ENCODE measurements around the gene ZFP36L1. TPM values are rescaled to one million over a fixed set of nuclear protein-coding genes. Genes with fewer than 3 reads are reported as not detected.

ZFP36L1 gene
- total RNA-seq, 2 donors from 2014 or later, result 42.4 to 94.9 TPM

DNA sequence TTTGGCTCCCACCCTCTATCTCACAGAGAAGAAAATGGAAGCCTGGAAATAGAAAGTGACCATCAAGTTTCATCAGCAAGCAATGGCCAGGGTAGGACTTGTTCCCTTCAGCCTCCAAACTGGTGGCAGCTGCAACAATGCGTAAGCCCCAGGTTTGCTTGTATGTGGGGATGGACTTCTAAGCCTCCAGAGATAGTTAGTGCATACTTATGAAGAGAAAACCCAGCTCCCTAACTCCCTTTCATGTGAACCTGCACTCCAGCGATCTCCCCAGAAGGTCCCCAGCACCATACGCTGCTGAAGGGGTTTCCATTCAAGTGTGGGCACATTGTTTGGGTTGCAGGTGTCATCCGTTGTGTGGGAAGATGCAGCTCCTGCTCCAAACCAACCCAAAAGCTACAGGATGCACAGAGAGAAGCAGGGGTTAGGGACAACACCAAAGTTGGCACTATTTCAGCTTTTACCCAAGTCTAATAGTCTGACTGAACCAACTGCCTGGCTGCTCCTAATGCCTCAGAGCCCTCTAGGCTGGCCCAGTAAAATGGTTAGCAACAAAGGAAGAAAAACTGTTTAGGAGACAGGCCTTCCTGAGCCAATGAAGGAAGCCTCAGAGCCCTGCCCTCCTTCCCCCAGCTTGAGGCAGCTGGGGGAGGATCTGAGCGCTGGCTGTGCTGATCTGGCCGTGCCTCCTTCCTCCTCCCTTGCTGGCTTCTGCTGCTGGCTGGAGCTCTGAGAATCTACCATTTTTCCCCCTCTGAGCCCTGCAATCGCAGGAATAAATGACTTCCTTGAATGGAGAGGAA, 12.3 kb downstream of the ZFP36L1 start:
- peaks cover 3% of the 10 kb centered on the region for H3K9me3 Mint-ChIP-seq
- ATAC-seq, result peak in 1 of 2 donors; percentile 55

DNA sequence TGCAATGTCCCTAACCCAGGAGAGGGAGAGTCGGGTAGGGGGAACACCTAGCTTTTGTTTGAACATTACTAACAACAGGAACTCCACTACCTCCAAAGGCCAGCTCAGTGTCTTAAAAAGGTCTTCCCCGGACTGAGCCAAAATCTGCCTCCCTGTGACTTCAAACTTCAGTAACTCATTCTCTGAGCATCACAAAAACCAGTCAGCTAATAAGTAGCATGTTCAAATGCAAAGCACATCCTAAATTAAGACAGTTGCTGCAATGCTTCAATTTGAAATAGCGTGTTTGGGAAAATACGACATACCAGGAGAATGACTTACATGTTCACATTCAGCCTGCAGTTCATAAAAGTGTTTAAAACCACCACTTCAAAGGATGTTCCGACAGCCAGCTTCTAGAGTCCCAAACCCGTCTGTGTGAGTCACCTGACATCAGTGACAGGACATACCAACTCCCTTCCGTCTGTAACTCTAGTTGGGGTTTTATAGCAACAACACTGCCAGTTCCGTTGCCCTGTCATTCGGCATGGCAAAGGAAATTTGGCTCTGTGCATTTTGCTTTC, 13.0 kb downstream of the ZFP36L1 start:
- Mint-ChIP-seq H3K27ac (peak overlapping the region; percentile 78 to 86), H3K9me3 (peaks cover 4% of the 10 kb centered on the region), H3K4me1 (ENCODE audit: low read depth in 2 of 2) (peaks cover 43 to 44% of the 10 kb centered on the region in 2 donors), H3K36me3 (no peaks in the 10 kb centered on the region), H3K4me3 (peak overlapping the region; percentile 77), H3K27me3 (no peaks in the 10 kb centered on the region)
- DNase-seq (ENCODE audit: low spot score) (no peak), ATAC-seq (peak; percentile 71 to 73)

More for the DNA sequence above, 12.3 kb downstream of the ZFP36L1 start:
- H3K27me3 Mint-ChIP-seq, result no peaks in the 10 kb centered on the region
- no peaks in the 10 kb centered on the region for H3K36me3 Mint-ChIP-seq
- peak overlapping the region; percentile 78 to 86 for H3K27ac Mint-ChIP-seq
- H3K4me3 Mint-ChIP-seq, result peak overlapping the region; percentile 77
- no peak for DNase-seq (ENCODE audit: low spot score)
- peaks cover 46 to 48% of the 10 kb centered on the region in 2 donors for H3K4me1 Mint-ChIP-seq (ENCODE audit: low read depth in 2 of 2)

GRCh38 chr14:68777644-68778043, 15.2 kb downstream of the ZFP36L1 start:
- DNase-seq (ENCODE audit: low spot score), result no peak
- peaks cover 4% of the 10 kb centered on the region for H3K9me3 Mint-ChIP-seq
- no peak overlapping the region for H3K4me3 Mint-ChIP-seq
- H3K27ac Mint-ChIP-seq, result peak overlapping the region; percentile 78 to 86
- no peaks in the 10 kb centered on the region for H3K36me3 Mint-ChIP-seq
- peaks cover 44 to 46% of the 10 kb centered on the region in 2 donors for H3K4me1 Mint-ChIP-seq (ENCODE audit: low read depth in 2 of 2)
- no peak for ATAC-seq
- no peaks in the 10 kb centered on the region for H3K27me3 Mint-ChIP-seq

DNA sequence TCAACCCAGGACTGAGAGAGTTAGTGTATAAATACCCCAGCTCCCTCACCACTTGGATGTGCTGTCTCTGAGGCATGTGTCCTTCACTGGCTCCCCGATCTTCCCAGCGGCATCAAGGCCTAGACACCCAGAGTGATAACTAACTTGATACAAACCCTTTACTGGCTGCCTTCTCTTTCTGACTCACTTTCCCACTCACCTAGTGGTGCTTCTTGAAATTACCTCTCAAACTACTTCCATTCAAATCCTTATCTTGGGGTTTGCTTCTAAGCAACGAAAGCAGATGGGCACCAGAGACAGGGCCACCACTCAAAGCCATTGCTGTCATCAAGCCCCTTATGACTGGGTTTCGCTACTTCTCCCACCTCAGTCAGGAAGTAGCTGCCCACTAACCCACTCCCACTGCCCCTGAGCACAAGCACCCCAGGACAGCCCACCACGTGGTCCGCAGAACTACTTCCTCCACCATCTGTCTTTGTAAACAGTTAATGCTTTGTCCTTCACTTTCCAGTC, 17.2 kb downstream of the ZFP36L1 start:
- Mint-ChIP-seq H3K4me1 (ENCODE audit: low read depth in 2 of 2) (peaks cover 40 to 44% of the 10 kb centered on the region in 2 donors), H3K27me3 (no peaks in the 10 kb centered on the region), H3K9me3 (peaks cover 4% of the 10 kb centered on the region), H3K4me3 (no peak overlapping the region), H3K36me3 (no peaks in the 10 kb centered on the region), H3K27ac (peak overlapping the region in 1 of 2 donors; percentile 33)
- DNase-seq (ENCODE audit: low spot score) (no peak), ATAC-seq (no peak)

DNA sequence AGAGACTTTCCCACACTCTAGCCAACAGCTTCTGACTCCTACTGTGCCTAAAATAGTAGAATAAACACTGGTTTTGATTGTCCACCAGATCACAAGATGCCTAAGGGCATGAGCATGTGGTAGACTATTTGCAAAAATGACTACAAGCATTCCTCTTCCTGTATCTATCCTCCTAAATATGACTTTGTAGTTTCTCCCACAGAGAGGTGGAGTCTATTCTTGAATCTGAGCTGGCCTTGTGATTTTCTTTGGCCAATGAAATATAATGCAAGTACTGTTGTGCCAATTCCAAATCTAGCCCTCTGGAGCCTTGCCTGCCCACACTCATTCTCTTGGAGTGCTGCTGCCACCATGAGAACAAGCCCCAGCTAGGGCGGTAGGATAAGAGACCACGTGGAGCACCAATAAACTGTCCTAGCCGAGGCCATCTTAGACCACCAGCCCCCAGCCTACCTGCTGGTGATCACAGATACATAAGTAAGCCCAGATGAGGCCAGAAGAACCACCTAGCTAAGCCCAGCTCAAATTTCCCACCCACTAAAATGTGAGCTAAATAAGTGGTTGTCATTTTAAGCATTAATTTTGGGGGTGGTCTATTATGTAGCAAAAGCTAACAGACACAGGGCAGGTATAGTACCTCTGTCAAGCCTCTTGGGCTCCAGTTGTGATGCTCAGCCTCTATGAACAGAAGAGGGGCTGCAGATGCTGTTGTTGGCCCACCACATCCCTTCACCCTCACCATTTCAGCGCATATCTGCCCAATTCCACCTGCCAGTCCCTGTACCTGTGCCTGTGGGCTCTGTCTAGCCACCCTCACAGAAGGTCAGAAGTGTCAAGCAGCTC, 17.9 kb downstream of the ZFP36L1 start:
- ATAC-seq, result no peak
- Mint-ChIP-seq H3K4me1 (ENCODE audit: low read depth in 2 of 2) (peaks cover 38 to 41% of the 10 kb centered on the region in 2 donors), H3K36me3 (no peaks in the 10 kb centered on the region), H3K9me3 (peaks cover 4% of the 10 kb centered on the region), H3K27me3 (no peaks in the 10 kb centered on the region), H3K27ac (peak overlapping the region in 1 of 2 donors; percentile 64), H3K4me3 (no peak overlapping the region)
- DNase-seq (ENCODE audit: low spot score), result no peak

DNA sequence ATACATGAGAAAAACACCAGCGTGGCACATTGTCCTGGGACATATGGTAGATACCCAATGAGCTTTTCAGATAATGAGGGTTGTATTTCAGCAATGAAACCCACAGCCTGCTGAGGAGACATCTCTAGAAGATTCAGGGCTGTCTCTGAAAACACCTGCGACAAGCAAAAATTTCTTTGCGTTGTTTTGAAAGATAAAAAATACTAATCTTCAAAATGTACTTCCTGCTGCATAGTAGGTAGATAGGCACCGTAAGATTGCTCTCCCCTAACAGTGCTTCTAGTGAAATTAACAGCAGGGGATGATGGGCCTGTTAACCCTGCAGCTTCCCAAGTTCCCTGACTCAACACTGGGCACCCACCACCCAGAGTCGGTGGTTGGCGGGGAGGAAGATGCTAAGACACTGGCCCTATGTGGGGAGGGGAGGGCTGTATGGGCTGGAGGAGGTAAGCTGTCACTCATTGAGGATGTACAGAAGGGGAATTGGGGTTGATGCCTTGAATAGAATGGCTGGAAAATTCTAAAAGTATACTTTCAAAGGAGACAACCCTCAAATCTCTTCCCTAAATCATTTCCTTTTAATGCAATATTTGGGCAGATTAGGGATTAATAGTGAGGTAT, 20.0 kb downstream of the ZFP36L1 start:
- Mint-ChIP-seq H3K27me3 (no peaks in the 10 kb centered on the region), H3K4me3 (no peak overlapping the region), H3K9me3 (peaks cover 4% of the 10 kb centered on the region), H3K36me3 (no peaks in the 10 kb centered on the region), H3K27ac (peak overlapping the region in 1 of 2 donors; percentile 27), H3K4me1 (ENCODE audit: low read depth in 2 of 2) (peaks cover 22 to 28% of the 10 kb centered on the region in 2 donors)
- ATAC-seq (no peak), DNase-seq (ENCODE audit: low spot score) (no peak)

- Mint-ChIP-seq H3K4me3 (peak overlapping the region; percentile 25), H3K4me1 (ENCODE audit: low read depth in 2 of 2) (peaks cover 22 to 28% of the 10 kb centered on the region in 2 donors), H3K9me3 (peaks cover 4% of the 10 kb centered on the region), H3K36me3 (no peaks in the 10 kb centered on the region), H3K27ac (peak overlapping the region; percentile 45 to 93), H3K27me3 (no peaks in the 10 kb centered on the region)
- DNase-seq (ENCODE audit: low spot score) (no peak), ATAC-seq (peak; percentile 54 to 71)
Observed at GRCh38 chr14:68771631-68772030, 21.2 kb downstream of the ZFP36L1 start.

DNA sequence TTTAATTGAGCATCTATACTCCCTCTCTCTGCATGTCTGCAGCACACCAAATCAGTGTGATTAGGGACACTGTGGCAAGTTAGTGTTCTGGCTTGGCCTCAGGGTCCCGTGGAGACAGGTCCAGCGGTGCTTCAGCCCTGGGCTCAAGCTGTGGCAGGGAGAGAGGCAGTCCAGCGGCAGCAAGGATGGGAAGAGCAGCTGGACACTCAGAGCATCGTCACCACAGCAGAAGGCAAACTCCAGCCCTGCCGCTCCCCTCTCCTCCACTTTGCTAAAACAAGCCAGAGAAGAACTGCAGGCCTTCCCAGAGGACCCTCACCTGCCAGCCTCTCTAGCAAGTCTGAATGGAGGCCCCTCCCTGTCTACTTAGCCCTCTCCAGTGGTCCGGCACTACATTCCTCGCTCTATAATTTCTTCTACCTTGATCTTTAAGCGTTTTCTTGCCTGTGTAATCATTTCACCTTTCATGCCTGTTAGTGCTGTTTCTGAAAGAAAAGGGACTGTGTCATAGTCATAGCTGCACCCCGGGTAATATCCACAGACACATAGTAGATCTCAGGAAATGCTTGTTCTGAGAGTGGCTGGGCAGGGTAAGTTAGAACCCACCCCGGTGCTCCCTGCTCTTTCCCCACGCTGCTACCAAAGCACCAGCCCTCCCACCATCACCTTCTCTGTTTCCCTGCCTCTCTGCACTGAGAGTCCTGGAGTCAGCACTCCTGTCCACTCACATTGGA, 22.1 kb downstream of the ZFP36L1 start:
- DNase-seq (ENCODE audit: low spot score), result no peak
- Mint-ChIP-seq H3K4me3 (peak overlapping the region; percentile 25), H3K36me3 (no peaks in the 10 kb centered on the region), H3K27me3 (no peaks in the 10 kb centered on the region), H3K27ac (peak overlapping the region; percentile 45 to 93), H3K4me1 (ENCODE audit: low read depth in 2 of 2) (peaks cover 20 to 26% of the 10 kb centered on the region in 2 donors), H3K9me3 (peaks cover 3% of the 10 kb centered on the region)
- ATAC-seq, result no peak

DNA sequence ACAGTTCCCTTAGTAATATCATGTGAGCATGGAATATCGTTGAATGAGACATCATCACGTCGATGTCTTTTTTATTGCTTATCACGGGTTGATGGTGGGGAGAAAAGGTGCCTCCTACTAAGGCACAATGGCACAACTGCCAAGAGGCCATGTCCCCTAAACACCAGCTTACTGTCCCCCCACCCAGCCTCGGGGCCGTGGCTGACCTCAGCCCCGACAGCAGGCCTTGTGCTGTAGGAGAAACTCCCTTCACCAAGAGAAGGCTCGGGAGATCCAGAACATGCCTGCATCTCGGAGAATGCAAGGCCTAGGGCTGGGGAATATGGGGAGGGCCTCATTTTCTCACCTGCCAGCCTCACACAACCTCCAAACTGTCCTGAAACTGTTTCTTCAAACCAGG, 22.8 kb downstream of the ZFP36L1 start:
- DNase-seq (ENCODE audit: low spot score) (no peak), ATAC-seq (no peak)
- Mint-ChIP-seq H3K4me3 (no peak overlapping the region), H3K27ac (peak overlapping the region in 1 of 2 donors; percentile 93), H3K36me3 (no peaks in the 10 kb centered on the region), H3K4me1 (ENCODE audit: low read depth in 2 of 2) (peaks cover 16 to 21% of the 10 kb centered on the region in 2 donors), H3K9me3 (no peaks in the 10 kb centered on the region), H3K27me3 (no peaks in the 10 kb centered on the region)

DNA sequence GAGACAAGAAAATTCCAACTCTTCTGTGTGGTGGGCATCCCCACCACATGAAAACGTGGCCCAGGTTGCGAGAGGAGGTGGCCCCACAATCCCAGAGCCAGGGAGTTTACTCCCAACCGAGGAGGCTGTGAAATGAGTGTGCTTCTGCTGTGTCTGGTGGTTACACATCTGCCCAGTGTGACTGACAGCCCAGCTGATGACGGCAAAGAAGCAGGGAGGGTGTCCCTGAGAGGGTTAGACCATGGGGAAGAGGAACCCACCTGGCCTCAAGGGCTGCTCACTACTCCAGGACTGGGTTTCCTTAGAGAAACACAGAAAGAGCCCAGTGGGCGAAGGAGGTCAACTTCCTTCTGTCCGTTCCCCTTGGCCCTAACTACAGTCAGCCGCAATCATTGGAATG, 24.6 kb downstream of the ZFP36L1 start:
- H3K27me3 Mint-ChIP-seq, result no peaks in the 10 kb centered on the region
- H3K27ac Mint-ChIP-seq, result peak overlapping the region in 1 of 2 donors; percentile 20
- ATAC-seq (no peak), DNase-seq (ENCODE audit: low spot score) (no peak)
- no peaks in the 10 kb centered on the region for H3K9me3 Mint-ChIP-seq
- H3K4me3 Mint-ChIP-seq, result no peak overlapping the region
- H3K36me3 Mint-ChIP-seq, result no peaks in the 10 kb centered on the region
- peaks cover 16% of the 10 kb centered on the region in 2 donors for H3K4me1 Mint-ChIP-seq (ENCODE audit: low read depth in 2 of 2)

DNA sequence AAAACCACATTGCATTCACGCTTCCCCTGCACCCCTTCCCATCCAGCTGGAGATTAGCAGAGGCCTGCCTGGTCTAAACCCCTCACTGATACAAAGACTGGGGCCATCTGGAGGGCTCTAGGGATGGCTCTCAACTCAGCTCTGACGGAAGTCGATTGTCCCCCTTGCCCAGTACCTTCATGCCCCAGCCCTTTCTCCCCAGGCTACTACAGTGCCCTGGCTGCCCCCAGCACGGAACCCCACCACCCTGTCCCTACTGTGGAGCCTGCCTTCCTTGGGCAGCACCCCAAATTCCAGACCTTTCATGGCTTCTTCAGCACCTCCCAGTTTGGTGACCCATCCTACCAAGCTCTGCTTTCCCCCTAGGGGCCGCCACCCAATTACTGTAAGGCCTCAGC, 25.6 kb downstream of the ZFP36L1 start:
- no peak for ATAC-seq
- Mint-ChIP-seq H3K4me1 (ENCODE audit: low read depth in 2 of 2) (peaks cover 16% of the 10 kb centered on the region in 2 donors), H3K27ac (no peak overlapping the region), H3K27me3 (no peaks in the 10 kb centered on the region), H3K36me3 (no peaks in the 10 kb centered on the region), H3K4me3 (no peak overlapping the region), H3K9me3 (no peaks in the 10 kb centered on the region)
- DNase-seq (ENCODE audit: low spot score), result no peak

- DNase-seq (ENCODE audit: low spot score) (no peak), ATAC-seq (no peak)
- Mint-ChIP-seq H3K9me3 (no peaks in the 10 kb centered on the region), H3K36me3 (no peaks in the 10 kb centered on the region), H3K4me3 (no peak overlapping the region), H3K27ac (no peak overlapping the region), H3K4me1 (ENCODE audit: low read depth in 2 of 2) (peaks cover 13 to 14% of the 10 kb centered on the region in 2 donors), H3K27me3 (no peaks in the 10 kb centered on the region)
Observed at GRCh38 chr14:68766299-68767247, 26.3 kb downstream of the ZFP36L1 start.
